Measurements from ENCODE around the gene FCHSD2.

- TF ChIP-seq, protein P1, sequence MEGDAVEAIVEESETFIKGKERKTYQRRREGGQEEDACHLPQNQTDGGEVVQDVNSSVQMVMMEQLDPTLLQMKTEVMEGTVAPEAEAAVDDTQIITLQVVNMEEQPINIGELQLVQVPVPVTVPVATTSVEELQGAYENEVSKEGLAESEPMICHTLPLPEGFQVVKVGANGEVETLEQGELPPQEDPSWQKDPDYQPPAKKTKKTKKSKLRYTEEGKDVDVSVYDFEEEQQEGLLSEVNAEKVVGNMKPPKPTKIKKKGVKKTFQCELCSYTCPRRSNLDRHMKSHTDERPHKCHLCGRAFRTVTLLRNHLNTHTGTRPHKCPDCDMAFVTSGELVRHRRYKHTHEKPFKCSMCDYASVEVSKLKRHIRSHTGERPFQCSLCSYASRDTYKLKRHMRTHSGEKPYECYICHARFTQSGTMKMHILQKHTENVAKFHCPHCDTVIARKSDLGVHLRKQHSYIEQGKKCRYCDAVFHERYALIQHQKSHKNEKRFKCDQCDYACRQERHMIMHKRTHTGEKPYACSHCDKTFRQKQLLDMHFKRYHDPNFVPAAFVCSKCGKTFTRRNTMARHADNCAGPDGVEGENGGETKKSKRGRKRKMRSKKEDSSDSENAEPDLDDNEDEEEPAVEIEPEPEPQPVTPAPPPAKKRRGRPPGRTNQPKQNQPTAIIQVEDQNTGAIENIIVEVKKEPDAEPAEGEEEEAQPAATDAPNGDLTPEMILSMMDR (IDR thresholded peaks at IDR 0.05): no peak
- TF ChIP-seq CBX2 (IDR thresholded peaks at IDR 0.05; ENCODE audit: borderline replicate concordance, low read depth): no peak
- TF ChIP-seq RAD21 (conservative IDR thresholded peaks at IDR 0.05 in 1 of 2, IDR thresholded peaks at IDR 0.05 in 1 of 2): no peak
- no peak for TF ChIP-seq JUNB (IDR thresholded peaks at IDR 0.05)
- TF ChIP-seq HOXA7 (CRISPR knock-in tag; IDR thresholded peaks at IDR 0.05): no peak
- TF ChIP-seq BCL3 (IDR thresholded peaks at IDR 0.05): no peak
Observed at GRCh38 chr11:72971192-72971967, 170.7 kb downstream of the FCHSD2 start.
